H1 (cell line): ENCODE results near the gene COL11A2. TPM values are rescaled to one million over a fixed set of nuclear protein-coding genes. Genes with fewer than 3 reads are reported as not detected.
A peak's percentile ranks its signal among the peaks of the same experiment; 100 is the strongest.

Source experiments
- CTCF ChIA-PET: fragments of 300-600 bp; sonication (Branson Sonifier 250); formaldehyde crosslinking; loops from one replicate; lab custom pipeline; 2021; ENCODE audit not compliant: partially characterized antibody; lab: Charles Lee
- POLR2A ChIA-PET: fragments of 300-600 bp; sonication (Branson Sonifier 250); formaldehyde crosslinking; loops from one replicate; lab custom pipeline; 2021; ENCODE audit warnings: inconsistent platforms; ENCODE audit not compliant: partially characterized antibody; lab: Charles Lee
- DNase-seq, 2 experiments: peaks; one replicate each; pipeline versions ENCODE4 v3.0.0 to v3.0.0-alpha.2; 2010 to 2022; ENCODE audit warnings: low spot score in 2 of 2, low read depth in 1 of 2, mixed read lengths in 1 of 2
- FAIRE-seq: peaks from 2 replicates; lab custom pipeline; 2011; peaks lifted over from hg19 to GRCh38; lab: Jason Lieb, UNC
- H2AFZ ChIP-seq: 2 replicates; pipeline ENCODE4 v1.8.1; 2012; ENCODE audit warnings: low read length, inconsistent platforms
- H2AK5ac ChIP-seq: 2 replicates; pipeline ENCODE4 v1.6.1; 2013; ENCODE audit warnings: low read depth, low read length
- H2BK120ac ChIP-seq: replicated peaks from 2 replicates; pipeline ENCODE3; 2013; ENCODE audit warnings: low read depth, low read length, inconsistent platforms
- H2BK12ac ChIP-seq: 2 replicates; pipeline ENCODE4 v1.6.1; 2013; ENCODE audit warnings: low read depth, low read length
- H2BK15ac ChIP-seq: 2 replicates; pipeline ENCODE4 v1.6.1; 2013; ENCODE audit warnings: low read length
- H2BK20ac ChIP-seq: 2 replicates; pipeline ENCODE4 v1.6.1; 2013; ENCODE audit warnings: low read length
- H2BK5ac ChIP-seq: 2 replicates; pipeline ENCODE4 v1.6.1; 2013; ENCODE audit warnings: low read depth, low read length
- H3K14ac ChIP-seq: 2 replicates; pipeline ENCODE4 v1.6.1; 2013; ENCODE audit warnings: inconsistent platforms; ENCODE audit not compliant: insufficient read length
- H3K18ac ChIP-seq: 2 replicates; pipeline ENCODE4 v1.6.1; 2013; ENCODE audit warnings: low read length; ENCODE audit errors: extremely low read depth
- H3K23ac ChIP-seq: 2 replicates; pipeline ENCODE4 v1.6.1; 2013; ENCODE audit warnings: inconsistent platforms; ENCODE audit not compliant: insufficient read length
- H3K23me2 ChIP-seq: 2 replicates; pipeline ENCODE4 v1.6.1; 2013; ENCODE audit warnings: low read depth, low read length
- H3K27ac ChIP-seq: 2 replicates; pipeline ENCODE4 v1.6.1; 2011; ENCODE audit warnings: low read depth, low read length, inconsistent platforms
- H3K27me3 ChIP-seq, 4 experiments: replicated peaks in 1 of 4; 1 replicate in 1 of 4; 2 replicates in 3 of 4; pipeline versions ENCODE4 v1.6.1 to v1.8.1; 2011 to 2013; ENCODE audit warnings: low read length in 3 of 4, mild to moderate bottlenecking in 3 of 4, inconsistent platforms in 2 of 4, mixed read lengths in 2 of 4, moderate library complexity in 1 of 4; ENCODE audit not compliant: control insufficient read depth in 3 of 4, insufficient read depth in 3 of 4; ENCODE audit errors: extremely low read depth in 1 of 4
- H3K36me3 ChIP-seq, 4 experiments: 2 replicates each; pipeline versions ENCODE4 v1.6.1 to v1.8.1; 2011 to 2013; ENCODE audit warnings: mild to moderate bottlenecking in 4 of 4, low read length in 3 of 4, moderate library complexity in 2 of 4, control low read depth in 1 of 4, inconsistent platforms in 1 of 4; ENCODE audit not compliant: insufficient read depth in 4 of 4, control insufficient read depth in 2 of 4
- H3K4ac ChIP-seq: replicated peaks from 2 replicates; pipeline ENCODE3; 2013; ENCODE audit warnings: low read length, low read depth, mixed read lengths, inconsistent platforms; ENCODE audit not compliant: insufficient read length
- H3K4me1 ChIP-seq, 4 experiments: replicated peaks in 1 of 4; 1 replicate in 1 of 4; 2 replicates in 3 of 4; pipeline versions ENCODE4 v1.6.1 to v1.8.1; 2011 to 2013; ENCODE audit warnings: low read length in 3 of 4, inconsistent platforms in 2 of 4, mixed read lengths in 1 of 4; ENCODE audit not compliant: insufficient read depth in 4 of 4, control insufficient read depth in 3 of 4
- H3K4me2 ChIP-seq, 2 experiments: 2 replicates each; pipeline versions ENCODE4 v1.6.1 to v1.8.1; 2011 to 2013; ENCODE audit warnings: low read depth in 2 of 2, low read length in 2 of 2, control low read depth in 1 of 2, inconsistent platforms in 1 of 2, mild to moderate bottlenecking in 1 of 2; ENCODE audit not compliant: insufficient read depth in 1 of 2
- H3K4me3 ChIP-seq, 4 experiments: fragments of 200-600, 300-600 bp in 1 of 4; sonication (generic), shearing (Covaris generic), sonication (Bioruptor Twin) in 1 of 4; 2 replicates each; pipeline versions ENCODE4 v1.5.1 to v1.8.1; 2011 to 2016; ENCODE audit warnings: low read length in 4 of 4, low read depth in 3 of 4, control low read depth in 2 of 4, inconsistent platforms in 2 of 4, mild to moderate bottlenecking in 2 of 4, mixed read lengths in 1 of 4, moderate library complexity in 1 of 4; ENCODE audit not compliant: insufficient read depth in 2 of 4; ENCODE audit errors: extremely low read depth in 1 of 4
- H3K56ac ChIP-seq: replicated peaks from 2 replicates; pipeline ENCODE3; 2013; ENCODE audit warnings: low read depth, mild to moderate bottlenecking, mixed read lengths, low read length, inconsistent platforms; ENCODE audit not compliant: insufficient read length
- H3K79me1 ChIP-seq: 2 replicates; pipeline ENCODE4 v1.6.1; 2013; ENCODE audit warnings: low read depth, low read length, control low read depth
- H3K79me2 ChIP-seq, 2 experiments: 2 replicates each; pipeline versions ENCODE4 v1.6.1 to v1.8.1; 2012 to 2013; ENCODE audit warnings: low read length in 2 of 2, mild to moderate bottlenecking in 2 of 2, inconsistent platforms in 1 of 2; ENCODE audit not compliant: insufficient read depth in 2 of 2, control insufficient read depth in 1 of 2
- H3K9ac ChIP-seq, 4 experiments: replicated peaks in 1 of 4; 1 replicate in 1 of 4; 2 replicates in 3 of 4; pipeline versions ENCODE4 v1.6.1 to v1.8.1; 2011 to 2013; ENCODE audit warnings: low read depth in 3 of 4, low read length in 3 of 4, control low read depth in 2 of 4, mild to moderate bottlenecking in 2 of 4, moderate library complexity in 2 of 4, inconsistent platforms in 1 of 4; ENCODE audit errors: extremely low read depth in 1 of 4
- H3K9me3 ChIP-seq, 2 experiments: 2 replicates each; pipeline versions ENCODE4 v1.6.1 to v1.8.1; 2012 to 2013; ENCODE audit warnings: mild to moderate bottlenecking in 2 of 2, moderate library complexity in 2 of 2, control low read depth in 1 of 2, inconsistent platforms in 1 of 2, low read depth in 1 of 2, low read length in 1 of 2, mixed read lengths in 1 of 2; ENCODE audit not compliant: insufficient read depth in 2 of 2
- H4K20me1 ChIP-seq, 2 experiments: replicated peaks in 1 of 2; 2 replicates each; pipeline versions ENCODE3 to v1.8.1; 2011 to 2013; ENCODE audit warnings: inconsistent platforms in 2 of 2, low read length in 2 of 2, mild to moderate bottlenecking in 1 of 2; ENCODE audit not compliant: insufficient read depth in 2 of 2, control insufficient read depth in 1 of 2
- H4K5ac ChIP-seq: 2 replicates; pipeline ENCODE4 v1.6.1; 2013; ENCODE audit warnings: low read length, low read depth, mixed read lengths, inconsistent platforms; ENCODE audit not compliant: insufficient read length
- H4K8ac ChIP-seq: 2 replicates; pipeline ENCODE4 v1.8.0; 2013; ENCODE audit warnings: mild to moderate bottlenecking, moderate library complexity, low read length, inconsistent platforms; ENCODE audit not compliant: insufficient read depth; ENCODE audit errors: extremely low read depth
- H4K91ac ChIP-seq: replicated peaks from 2 replicates; pipeline ENCODE3; 2013; ENCODE audit warnings: low read length, mixed read lengths, inconsistent platforms; ENCODE audit not compliant: insufficient read length
- BRCA1 ChIP-seq: IDR thresholded peaks from 2 replicates; pipeline ENCODE4 v1.6.1; 2012; ENCODE audit warnings: low read depth, low read length, improper control_type of control experiment
- MAX ChIP-seq: IDR thresholded peaks from 2 replicates; pipeline ENCODE4 v1.6.1; 2012; ENCODE audit warnings: inconsistent platforms
- POU5F1 ChIP-seq: IDR thresholded peaks from 2 replicates; pipeline ENCODE4 v1.6.1; 2011; ENCODE audit warnings: low read depth, mild to moderate bottlenecking, low read length, moderate library complexity
- WGBS, 2 experiments: shearing (Covaris generic) in 1 of 2; methylation state at CpG; one replicate each; pipeline versions ENCODE4 v1.1.6 to v1.1.7; 2013 to 2015; ENCODE audit warnings: low lambda C conversion rate in 2 of 2, mixed read lengths in 2 of 2, inconsistent platforms in 1 of 2, low coverage in 1 of 2, missing lambda C conversion rate in 1 of 2; ENCODE audit not compliant: insufficient replicate concordance in 2 of 2, insufficient coverage in 1 of 2, insufficient read length in 1 of 2; ENCODE audit errors: extremely low coverage in 1 of 2, missing lambda C conversion rate in 1 of 2; 5-methylcytosine and 5-hydroxymethylcytosine counted together
- polyA plus RNA-seq, 7 experiments: library from polyadenylated mRNA; depleted of rRNA in 3 of 7; stranded (reverse) in 5 of 7; unstranded in 2 of 7; fragments of >200 nt in 5 of 7; fragments of 200-250 nt in 2 of 7; gene quantifications; 1 replicate in 5 of 7; 2 replicates in 1 of 7; 4 replicates in 1 of 7; pipeline versions ENCODE4 v1.2.1 to v1.2.3, GENCODE V29; 2011 to 2013; ENCODE audit warnings: missing spikeins in 2 of 7, mixed read lengths in 2 of 7
- total RNA-seq: library from RNA; stranded (reverse); fragmentation: NEBNext Ultra II Directional; extraction: Animal tissue kit (Norgen Biotek cat#: 25700); gene quantifications from 2 replicates; pipeline ENCODE4 v1.2.1, GENCODE V29; 2021

The COL11A2 gene
- total and polyA plus RNA-seq, 2 of the 8 experiments (the other 6 are each of a cell fraction or from before 2014, with no cell fraction given), result 2.8 to 3.8 TPM

- Histone ChIP-seq H4K8ac (no peak overlapping the region), H2AFZ (no peak overlapping the region), H3K36me3 (no peaks in the 10 kb centered on the region), H3K18ac (no peak overlapping the region), H3K4ac (no peak overlapping the region), H3K14ac (no peak overlapping the region), H4K20me1 (no peaks in the 10 kb centered on the region), H3K79me1 (no peaks in the 10 kb centered on the region), H3K56ac (no peak overlapping the region), H2AK5ac (no peak overlapping the region), H2BK120ac (no peak overlapping the region), H2BK5ac (no peak overlapping the region), H3K27ac (no peak overlapping the region), H4K5ac (no peak overlapping the region), H2BK12ac (no peak overlapping the region), H4K91ac (no peak overlapping the region), H3K4me2 (peak overlapping the region in 1 of 2 experiments; percentile 71; a peak in 2 of 4 replicates), H3K27me3 (peaks cover 0 to 8% (median 2%) of the 10 kb centered on the region in 4 experiments; a peak in 4 of 7 replicates), H2BK20ac (no peak overlapping the region), H3K23me2 (peaks cover 7% of the 10 kb centered on the region; the same call in 1 of the 2 replicates), H3K9me3 (no peaks in the 10 kb centered on the region), H3K4me1 (peaks cover 0 to 6% (median 2%) of the 10 kb centered on the region in 4 experiments; a peak in 6 of 7 replicates), H2BK15ac (no peak overlapping the region), H3K4me3 (peak overlapping the region in 1 of 4 experiments; percentile 74; a peak in 3 of 8 replicates), H3K9ac (no peak overlapping the region), H3K79me2 (no peaks in the 10 kb centered on the region), H3K23ac (no peak overlapping the region)
- ChIA-PET POLR2A (interaction anchor here (0.9 to 4.0 kb wide), 8 partner anchors 10 to 189 kb away, joined by 3 to 22 read pairs (median 4); partner anchors contain the start of genes RPS18 and VPS52), CTCF (interaction anchor here (0.7 to 9.5 kb wide), 25 partner anchors 8 to 216 kb away, joined by 3 to 74 read pairs (median 4); no protein-coding TSS in a partner anchor)
- no peak for FAIRE-seq
- TF ChIP-seq BRCA1, result no peak
- no peak for TF ChIP-seq MAX
- no peak for TF ChIP-seq POU5F1
- WGBS, 2 experiments, result 75% methylated on average over 13 of the region's 13 CpGs; no CpG with 5 or more reads in 1 of the 2 experiments
- no peak for DNase-seq
These were observed 31.4 kb downstream of the COL11A2 start for GRCh38 chr6:33160728-33161344.
